Keratinocyte (primary cell): ENCODE results near the gene STAM2.

Source experiments
- EZH2 ChIP-seq: IDR thresholded peaks from one replicate; pipeline ENCODE4 v1.6.1; 2012; ENCODE audit warnings: inconsistent platforms, mild to moderate bottlenecking, low read length, moderate library complexity
- TF ChIP-seq, protein P1 (sequence below), 3 experiments: IDR thresholded peaks in 1 of 3; conservative IDR thresholded peaks in 1 of 3; optimal IDR thresholded peaks in 1 of 3; 2 replicates in 2 of 3; 3 replicates in 1 of 3; pipeline versions ENCODE3 to v1.5.1; 2011; ENCODE audit warnings: low read length in 3 of 3, mild to moderate bottlenecking in 3 of 3, moderate library complexity in 2 of 3, control low read depth in 1 of 3, inconsistent platforms in 1 of 3; ENCODE audit not compliant: insufficient read depth in 2 of 3; ENCODE audit errors: extremely low read depth in 1 of 3

DNA sequence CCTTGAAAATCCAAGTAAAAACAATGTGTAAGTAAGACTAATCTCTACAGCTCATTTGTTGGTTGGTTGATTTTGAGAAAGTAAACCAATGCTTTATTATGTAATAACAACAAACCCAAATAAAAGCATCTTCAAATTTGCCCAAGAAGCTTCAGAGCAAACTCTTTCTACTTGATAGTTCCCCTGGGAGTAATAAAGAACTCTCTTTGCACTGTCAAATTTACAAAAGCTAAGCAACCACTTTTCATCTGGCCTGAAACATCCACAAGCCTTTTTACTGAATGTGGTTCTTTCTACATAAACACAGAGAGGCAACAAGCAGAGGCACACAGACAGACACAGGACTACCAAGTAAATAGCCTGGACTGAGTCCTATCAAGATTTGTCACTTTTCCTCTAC is 47.9 kb downstream of the STAM2 start:
- TF ChIP-seq, protein P1, sequence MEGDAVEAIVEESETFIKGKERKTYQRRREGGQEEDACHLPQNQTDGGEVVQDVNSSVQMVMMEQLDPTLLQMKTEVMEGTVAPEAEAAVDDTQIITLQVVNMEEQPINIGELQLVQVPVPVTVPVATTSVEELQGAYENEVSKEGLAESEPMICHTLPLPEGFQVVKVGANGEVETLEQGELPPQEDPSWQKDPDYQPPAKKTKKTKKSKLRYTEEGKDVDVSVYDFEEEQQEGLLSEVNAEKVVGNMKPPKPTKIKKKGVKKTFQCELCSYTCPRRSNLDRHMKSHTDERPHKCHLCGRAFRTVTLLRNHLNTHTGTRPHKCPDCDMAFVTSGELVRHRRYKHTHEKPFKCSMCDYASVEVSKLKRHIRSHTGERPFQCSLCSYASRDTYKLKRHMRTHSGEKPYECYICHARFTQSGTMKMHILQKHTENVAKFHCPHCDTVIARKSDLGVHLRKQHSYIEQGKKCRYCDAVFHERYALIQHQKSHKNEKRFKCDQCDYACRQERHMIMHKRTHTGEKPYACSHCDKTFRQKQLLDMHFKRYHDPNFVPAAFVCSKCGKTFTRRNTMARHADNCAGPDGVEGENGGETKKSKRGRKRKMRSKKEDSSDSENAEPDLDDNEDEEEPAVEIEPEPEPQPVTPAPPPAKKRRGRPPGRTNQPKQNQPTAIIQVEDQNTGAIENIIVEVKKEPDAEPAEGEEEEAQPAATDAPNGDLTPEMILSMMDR (optimal IDR thresholded peaks at IDR 0.05 in 1 of 3, IDR thresholded peaks at IDR 0.05 in 1 of 3, conservative IDR thresholded peaks at IDR 0.05 in 1 of 3; ENCODE audit: extremely low read depth in 1 of 3, insufficient read depth in 2 of 3, low read length in 3 of 3): no peak
- no peak for TF ChIP-seq EZH2
